HG02798 (cell line): ENCODE results near the gene GDPD2.

Source experiments
- ATAC-seq: cut with Tn5 transposase; IDR thresholded peaks from one replicate; pipeline ENCODE4 v1.9.1; 2021; ENCODE audit warnings: mild to moderate bottlenecking; ENCODE audit not compliant: unreplicated experiment, poor library complexity

The GDPD2 gene

GRCh38 chrX:70468709-70469108 is 45.6 kb downstream of the GDPD2 start:
- no peak for ATAC-seq

- peak; percentile 65 for ATAC-seq
Measured at GRCh38 chrX:70470850-70471289, 47.8 kb downstream of the GDPD2 start.

- ATAC-seq = no peak
Measured at GRCh38 chrX:70476166-70476933, 53.2 kb downstream of the GDPD2 start.

- ATAC-seq = no peak
Measured at GRCh38 chrX:70476934-70477733, 54.0 kb downstream of the GDPD2 start.

GRCh38 chrX:70477734-70478075 is 54.6 kb downstream of the GDPD2 start:
- ATAC-seq = no peak

- no peak for ATAC-seq
Measured at GRCh38 chrX:70478526-70479245, 55.6 kb downstream of the GDPD2 start.

GRCh38 chrX:70479247-70479921 is 56.3 kb downstream of the GDPD2 start:
- no peak for ATAC-seq

GRCh38 chrX:70479922-70480659 is 57.0 kb downstream of the GDPD2 start:
- ATAC-seq = no peak

- ATAC-seq = no peak
Measured at GRCh38 chrX:70480660-70481018, 57.5 kb downstream of the GDPD2 start.

- ATAC-seq = no peak
Measured at GRCh38 chrX:70481471-70482270, 58.6 kb downstream of the GDPD2 start.

- ATAC-seq = no peak
Measured at GRCh38 chrX:70482300-70482699, 59.2 kb downstream of the GDPD2 start.
